RPMI8226 (cell line): Measurements from ENCODE around the gene PRKG1.
"Not testable (repeated sequence)": the region's sequence is repeated elsewhere in the genome, so short reads cannot be mapped to it uniquely, and the experiment has no call there.

Experiments
- DNase-seq: peaks from one replicate; pipeline ENCODE4 v3.0.0-alpha.2; 2015

Gene PRKG1

GRCh38 chr10:51281387-51281786 is 207.1 kb downstream of the PRKG1 start:
- DNase-seq, result not testable (repeated sequence)

- DNase-seq, result no peak
Measured at GRCh38 chr10:51285601-51286000, 211.3 kb downstream of the PRKG1 start.

GRCh38 chr10:51288511-51288910 is 214.2 kb downstream of the PRKG1 start:
- no peak for DNase-seq

GRCh38 chr10:51289519-51289918 is 215.2 kb downstream of the PRKG1 start:
- DNase-seq, result no peak

- DNase-seq, result no peak
Measured at GRCh38 chr10:51291961-51292360, 217.7 kb downstream of the PRKG1 start.

- no peak for DNase-seq
Measured at GRCh38 chr10:51297438-51297837, 223.2 kb downstream of the PRKG1 start.

- no peak for DNase-seq
Measured at GRCh38 chr10:51300617-51301304, 226.5 kb downstream of the PRKG1 start.

- no peak for DNase-seq
Measured at GRCh38 chr10:51301644-51302043, 227.4 kb downstream of the PRKG1 start.

GRCh38 chr10:51302316-51302715 is 228.0 kb downstream of the PRKG1 start:
- DNase-seq, result no peak

- DNase-seq, result no peak
Measured at GRCh38 chr10:51308116-51308515, 233.8 kb downstream of the PRKG1 start.

- no peak for DNase-seq
Measured at GRCh38 chr10:51311228-51311627, 236.9 kb downstream of the PRKG1 start.

GRCh38 chr10:51312817-51313216 is 238.5 kb downstream of the PRKG1 start:
- DNase-seq, result no peak

GRCh38 chr10:51313251-51313650 is 239.0 kb downstream of the PRKG1 start:
- no peak for DNase-seq

GRCh38 chr10:51313773-51314478 is 239.6 kb downstream of the PRKG1 start:
- DNase-seq, result no peak

GRCh38 chr10:51314481-51314880 is 240.2 kb downstream of the PRKG1 start:
- DNase-seq, result no peak

GRCh38 chr10:51318399-51319172 is 244.3 kb downstream of the PRKG1 start:
- no peak for DNase-seq

GRCh38 chr10:51319173-51319435 is 244.8 kb downstream of the PRKG1 start:
- DNase-seq, result no peak

- DNase-seq, result no peak
Measured at GRCh38 chr10:51321300-51321699, 247.0 kb downstream of the PRKG1 start.

GRCh38 chr10:51321980-51322379 is 247.7 kb downstream of the PRKG1 start:
- no peak for DNase-seq

- no peak for DNase-seq
Measured at GRCh38 chr10:51325649-51326048, 251.4 kb downstream of the PRKG1 start.

GRCh38 chr10:51326174-51326573 is 251.9 kb downstream of the PRKG1 start:
- DNase-seq, result no peak

GRCh38 chr10:51327432-51327831 is 253.1 kb downstream of the PRKG1 start:
- no peak for DNase-seq

GRCh38 chr10:51340366-51340765 is 266.1 kb downstream of the PRKG1 start:
- DNase-seq, result no peak
